GM18907 (cell line): ENCODE measurements around the gene KIAA1328.
"Not testable (repeated sequence)": the region's sequence is repeated elsewhere in the genome, so short reads cannot be mapped to it uniquely, and the experiment has no call there.

ENCODE experiments used
- ATAC-seq: cut with Tn5 transposase; IDR thresholded peaks from one replicate; pipeline ENCODE4 v1.9.1; 2021; ENCODE audit warnings: mild to moderate bottlenecking, moderate library complexity; ENCODE audit not compliant: unreplicated experiment

The KIAA1328 gene

GRCh38 chr18:36828630-36829361, at the start of gene KIAA1328, which contains the start of gene TPGS2:
Gene KIAA1328 (plus strand): TSS chr18:36829127. CDS start chr18:36829139, 12 bp downstream.
Gene TPGS2 (minus strand): TSS chr18:36829002. CDS start chr18:36828767, 235 bp downstream.
- ATAC-seq: peak; percentile 93

DNA sequence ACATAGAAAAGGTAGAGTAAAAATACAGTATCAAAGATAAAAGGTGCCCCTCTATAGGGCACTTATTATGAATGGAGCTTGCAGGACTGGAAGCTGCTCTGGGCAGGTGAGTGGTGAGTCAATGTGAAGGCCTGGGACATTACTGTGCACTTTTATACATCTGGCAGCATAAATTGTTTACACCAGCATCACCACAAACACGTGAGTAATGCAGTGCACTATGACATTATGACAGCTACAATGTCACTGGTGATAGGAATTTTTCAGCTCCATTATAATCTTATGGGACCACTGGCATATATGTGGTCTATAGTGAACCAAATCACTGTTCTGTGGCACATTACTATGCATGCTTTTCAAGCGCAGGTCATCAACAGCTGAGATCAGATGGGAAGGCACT, 48.2 kb upstream of the KIAA1328 start:
- ATAC-seq: no peak

GRCh38 chr18:36782710-36783109, 46.2 kb upstream of the KIAA1328 start:
- no peak for ATAC-seq

- ATAC-seq: no peak
Measured at GRCh38 chr18:36783792-36784191, 45.1 kb upstream of the KIAA1328 start.

DNA sequence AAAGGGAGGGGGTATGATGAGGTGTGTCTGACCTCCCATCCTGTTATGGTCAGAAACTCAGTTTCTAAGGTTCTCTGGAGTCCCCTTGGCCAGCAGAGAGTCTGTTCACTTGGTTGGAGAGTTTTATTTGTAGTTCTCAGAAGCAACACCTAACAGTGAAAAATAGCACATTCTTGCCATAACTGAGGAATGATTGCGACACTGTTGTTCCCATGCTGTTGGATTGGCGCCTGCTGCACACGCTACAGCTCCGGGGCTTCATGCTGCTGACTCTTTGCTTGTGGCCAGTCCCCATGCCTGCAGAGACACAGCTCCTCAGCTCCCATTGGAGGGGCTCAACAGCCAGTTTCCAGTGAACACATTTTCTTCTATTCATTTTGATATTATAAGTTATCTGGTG, 42.2 kb upstream of the KIAA1328 start:
- ATAC-seq: no peak

DNA sequence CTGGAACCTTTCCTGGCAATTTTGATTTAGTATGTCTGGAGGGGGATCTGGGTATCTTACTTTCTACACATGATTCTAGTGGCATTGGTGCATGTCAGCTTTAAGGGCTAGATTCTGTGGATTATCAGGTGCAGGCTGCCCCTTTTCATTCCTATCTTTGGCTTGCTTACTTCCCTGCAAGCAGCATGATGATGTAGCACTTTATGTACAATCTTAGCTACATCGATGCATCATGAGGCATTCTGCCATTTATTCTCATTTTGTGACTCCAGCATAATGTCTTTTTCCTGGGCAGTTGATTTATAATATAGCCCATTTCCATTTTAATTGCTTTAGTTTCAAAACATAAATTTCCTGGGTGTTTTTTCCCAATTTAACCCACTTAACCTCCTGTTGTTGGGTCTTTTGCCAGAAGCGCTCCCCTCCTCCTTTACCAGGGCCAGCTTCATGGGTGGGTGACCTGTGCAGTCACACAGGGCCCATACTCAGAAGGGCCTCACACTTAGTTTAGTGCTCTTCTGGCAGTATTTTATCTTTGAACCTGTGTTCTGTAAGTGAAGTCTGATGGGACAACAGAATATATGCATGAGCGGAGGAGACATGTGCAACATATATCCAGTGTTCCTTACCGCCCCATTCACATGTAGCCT, 36.2 kb upstream of the KIAA1328 start:
- ATAC-seq: no peak

DNA sequence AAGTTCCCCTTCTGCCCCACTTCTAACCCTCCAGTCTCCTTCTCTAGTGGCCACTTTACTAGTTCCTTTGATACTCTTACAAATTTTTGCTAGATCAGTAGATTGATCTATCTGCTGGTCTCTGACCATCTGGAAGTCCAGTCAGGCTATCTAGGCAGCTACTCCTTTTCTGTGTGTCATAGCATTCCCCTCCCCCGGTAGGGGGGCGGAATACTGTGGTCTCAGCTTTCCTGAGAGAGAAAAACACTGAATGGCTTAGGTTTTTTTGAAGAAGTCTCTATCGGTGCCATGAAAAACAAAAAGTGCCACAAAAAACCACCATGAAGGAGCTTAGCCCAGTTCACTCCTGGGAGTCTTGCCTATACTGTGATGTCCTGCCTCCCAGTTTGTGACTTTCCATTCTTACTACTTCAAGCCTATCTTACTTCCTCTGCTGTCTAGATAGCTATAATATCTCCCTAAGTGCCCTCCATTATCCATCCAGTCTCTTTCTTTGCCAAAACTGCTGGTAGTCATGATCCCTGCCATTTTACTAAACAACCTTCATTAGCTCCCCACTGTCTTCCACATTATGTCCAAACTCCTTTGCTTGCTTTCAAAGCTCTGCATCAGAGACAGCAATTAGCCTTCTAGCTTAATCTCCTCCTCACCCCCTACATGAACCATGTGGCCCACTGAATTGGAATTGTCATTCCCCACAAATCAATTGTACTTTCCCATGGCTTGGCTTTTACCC, 30.0 kb upstream of the KIAA1328 start:
- ATAC-seq: no peak

DNA sequence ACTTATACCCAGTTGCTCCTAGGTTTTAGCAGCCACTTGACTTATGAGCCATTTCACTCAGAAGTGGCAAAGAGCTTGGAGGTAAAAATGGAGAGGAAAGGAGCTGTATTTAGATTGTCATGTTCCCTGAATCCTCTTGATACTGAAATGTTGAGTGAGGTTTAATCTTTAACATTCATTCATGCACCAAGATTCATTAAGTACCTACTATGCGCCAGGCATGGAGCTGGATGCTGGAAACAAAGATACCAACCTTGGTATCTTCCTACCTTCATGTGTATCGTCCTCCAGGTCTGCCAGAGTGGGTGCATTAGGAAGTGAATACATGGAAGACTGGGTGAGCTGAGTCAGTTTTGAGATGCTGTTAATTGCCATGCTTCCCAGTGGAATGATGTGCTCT, 23.8 kb upstream of the KIAA1328 start:
- no peak for ATAC-seq

DNA sequence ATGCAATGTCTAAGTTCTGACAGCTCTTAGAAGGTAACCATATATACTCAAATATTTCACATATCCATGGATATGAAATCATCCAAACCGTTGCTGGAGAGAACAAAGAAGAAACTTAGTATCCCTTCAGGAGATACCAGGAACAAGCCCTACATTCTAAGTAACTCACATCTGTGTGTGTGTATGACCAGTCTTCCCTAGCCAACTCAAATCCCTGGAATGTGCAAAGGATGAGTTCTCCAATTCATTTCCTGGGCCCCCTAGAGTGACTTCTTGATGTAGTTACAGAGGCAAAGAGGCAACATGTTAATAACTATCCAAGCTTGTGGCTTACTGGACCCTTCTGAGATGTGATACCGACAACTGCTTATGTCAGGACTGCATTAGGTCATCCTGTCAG, 20.2 kb upstream of the KIAA1328 start:
- no peak for ATAC-seq

GRCh38 chr18:36809590-36810381, 19.1 kb upstream of the KIAA1328 start:
- peak; percentile 97 for ATAC-seq

- no peak for ATAC-seq
Measured at GRCh38 chr18:36811430-36811829, 17.5 kb upstream of the KIAA1328 start.

GRCh38 chr18:36811955-36812354, 17.0 kb upstream of the KIAA1328 start:
- no peak for ATAC-seq

DNA sequence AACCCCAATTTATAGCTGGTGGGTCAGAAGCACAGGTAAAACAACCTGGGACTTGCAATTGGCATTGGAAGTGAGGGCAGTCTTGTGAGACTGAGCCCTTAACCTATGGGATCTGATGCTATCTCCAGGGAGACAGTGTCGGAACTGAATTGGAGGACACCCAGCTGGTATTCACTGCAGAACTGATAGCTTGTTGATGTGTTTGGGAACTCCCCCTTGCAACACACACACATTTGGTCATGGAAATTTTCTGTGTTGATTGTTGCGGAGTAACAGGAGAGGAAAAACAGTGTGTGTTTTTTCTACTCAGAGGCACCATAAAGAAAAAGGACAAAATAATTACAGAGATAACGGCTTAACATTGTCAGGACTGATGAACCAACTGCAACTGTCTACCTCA, 16.2 kb upstream of the KIAA1328 start:
- no peak for ATAC-seq

DNA sequence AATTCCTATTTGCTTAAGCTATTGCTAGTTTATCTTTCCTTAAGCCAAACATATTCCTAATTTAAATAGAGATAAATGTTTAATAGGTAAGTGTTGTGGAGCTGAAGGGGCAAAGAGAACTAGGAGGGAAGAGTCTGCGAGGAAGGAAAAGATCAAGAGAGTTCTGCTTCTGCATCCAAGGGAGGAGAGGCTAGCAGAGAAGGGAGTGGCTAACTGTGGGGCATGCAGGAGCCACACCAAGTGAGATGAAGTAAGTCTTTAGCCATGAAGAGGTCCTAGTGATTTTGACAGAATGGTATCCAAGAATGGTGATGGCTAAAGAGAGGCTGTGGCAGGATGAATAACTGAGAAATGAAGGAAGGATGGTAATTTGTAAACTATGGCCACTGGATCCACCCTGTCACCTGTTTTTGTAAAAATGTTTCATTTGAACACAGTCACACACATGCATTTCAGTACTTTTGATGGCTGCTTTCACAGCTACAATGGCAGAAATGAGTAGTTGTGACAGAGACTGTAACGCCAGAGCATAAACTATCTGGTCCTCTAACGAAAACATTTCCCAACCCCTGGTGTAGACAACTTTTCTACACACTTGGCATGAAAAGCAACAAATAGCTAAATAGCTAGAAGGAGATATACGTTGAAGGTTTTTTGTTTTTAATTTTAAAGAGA, 15.7 kb upstream of the KIAA1328 start:
- no peak for ATAC-seq

DNA sequence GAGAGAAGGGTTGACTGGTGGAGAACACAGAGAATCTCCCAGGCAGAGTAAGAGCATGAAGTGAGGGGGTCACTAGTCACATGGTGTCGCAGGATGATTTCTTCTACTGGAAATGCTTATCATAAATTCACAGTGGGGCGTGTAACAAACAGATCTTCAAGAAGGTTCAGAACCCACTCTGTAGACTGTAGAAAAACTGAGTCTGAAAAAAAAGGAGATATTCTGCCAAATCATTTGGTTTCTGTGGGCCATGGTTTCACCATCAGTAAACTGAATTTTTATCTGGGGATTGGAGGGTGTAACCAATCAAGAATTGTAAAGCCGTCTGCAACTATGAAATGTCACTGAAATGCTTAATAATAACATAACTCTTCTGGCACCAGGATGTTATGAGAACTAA, 15.1 kb upstream of the KIAA1328 start:
- ATAC-seq: no peak

GRCh38 chr18:36814994-36815393, 13.9 kb upstream of the KIAA1328 start:
- ATAC-seq: no peak

- ATAC-seq: not testable (repeated sequence)
Measured at GRCh38 chr18:36816096-36816495, 12.8 kb upstream of the KIAA1328 start.

- ATAC-seq: no peak
Measured at GRCh38 chr18:36817039-36817438, 11.9 kb upstream of the KIAA1328 start.

DNA sequence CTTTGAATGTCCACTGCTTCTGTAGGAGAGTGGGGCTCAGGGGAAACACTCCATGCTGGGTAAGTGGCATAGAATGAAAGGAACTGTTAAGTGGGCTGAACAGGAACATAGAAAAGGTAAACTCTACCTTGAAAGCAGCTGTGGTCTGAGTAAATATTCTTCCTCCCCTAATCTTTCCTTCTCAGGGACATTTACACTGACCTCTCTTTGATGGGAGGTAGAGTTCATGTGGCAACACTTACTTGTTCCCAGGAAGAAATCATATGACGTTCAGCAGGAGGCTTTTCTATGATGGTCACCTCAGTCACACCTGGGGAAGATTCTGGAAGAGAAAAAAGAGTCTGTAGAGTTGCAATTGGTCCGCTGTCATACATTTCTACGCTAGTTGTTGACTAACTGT, 10.3 kb upstream of the KIAA1328 start:
- no peak for ATAC-seq

- no peak for ATAC-seq
Measured at GRCh38 chr18:36819621-36820020, 9.3 kb upstream of the KIAA1328 start.
